HepG2 (cell line): Measurements from ENCODE around the gene IL1RL2. TPM values are rescaled to one million over a fixed set of nuclear protein-coding genes. Genes with fewer than 3 reads are reported as not detected.

Experiments
- ARNT2 ChIP-seq: sonication (generic); formaldehyde crosslinking; IDR thresholded peaks from 2 replicates; pipeline ENCODE4 v1.8.0; 2022; ENCODE audit warnings: mild to moderate bottlenecking, low read depth, missing genetic modification reagents, moderate library complexity
- DNMT1 ChIP-seq: sonication (generic); formaldehyde crosslinking; IDR thresholded peaks from 2 replicates; pipeline ENCODE4 v1.5.1; 2020; ENCODE audit warnings: mild to moderate bottlenecking, missing genetic modification reagents
- HNRNPH1 ChIP-seq: fragments of 200-400 bp; formaldehyde crosslinking; optimal IDR thresholded peaks from 2 replicates; pipeline ENCODE3; 2017; ENCODE audit warnings: mild to moderate bottlenecking, low read depth, low read length
- MTA1 ChIP-seq: sonication (generic); formaldehyde crosslinking; IDR thresholded peaks from 2 replicates; pipeline ENCODE4 v1.4.0; 2020; ENCODE audit warnings: missing genetic modification reagents, mild to moderate bottlenecking, borderline replicate concordance
- PHF8 ChIP-seq: sonication (generic); formaldehyde crosslinking; IDR thresholded peaks from 2 replicates; pipeline ENCODE4 v1.5.0; 2020; ENCODE audit warnings: missing genetic modification reagents
- PLRG1 ChIP-seq: fragments of 450-650 bp; conservative IDR thresholded peaks from 2 replicates; pipeline ENCODE4 v1.6.1; 2016
- SKIL ChIP-seq: sonication (generic); formaldehyde crosslinking; IDR thresholded peaks from 2 replicates; pipeline ENCODE4 v1.8.0; 2022; ENCODE audit warnings: missing genetic modification reagents, mild to moderate bottlenecking, moderate library complexity, borderline replicate concordance
- SMAD3 ChIP-seq: sonication (generic); formaldehyde crosslinking; IDR thresholded peaks from 2 replicates; pipeline ENCODE4 v1.4.0; 2020; ENCODE audit warnings: missing genetic modification reagents
- TOPORS ChIP-seq: sonication (generic); formaldehyde crosslinking; IDR thresholded peaks from 2 replicates; pipeline ENCODE4 v1.8.0; 2023; ENCODE audit warnings: mild to moderate bottlenecking, missing genetic modification reagents
- ZNF143 ChIP-seq: sonication (generic); formaldehyde crosslinking; IDR thresholded peaks from 2 replicates; pipeline ENCODE4 v1.4.0; 2020; ENCODE audit warnings: missing genetic modification reagents
- ZNF317 ChIP-seq: sonication (generic); formaldehyde crosslinking; IDR thresholded peaks from 2 replicates; pipeline ENCODE4 v1.5.0; 2020; ENCODE audit warnings: mild to moderate bottlenecking, missing genetic modification reagents
- ZNF605 ChIP-seq: sonication (generic); formaldehyde crosslinking; IDR thresholded peaks from 2 replicates; pipeline ENCODE4 v1.8.0; 2022; ENCODE audit warnings: mild to moderate bottlenecking, missing genetic modification reagents
- ZNF724P ChIP-seq: sonication (generic); formaldehyde crosslinking; IDR thresholded peaks from 2 replicates; pipeline ENCODE4 v1.8.0; 2022; ENCODE audit warnings: missing genetic modification reagents, borderline replicate concordance
- ZNF768 ChIP-seq: sonication (generic); formaldehyde crosslinking; IDR thresholded peaks from 2 replicates; pipeline ENCODE4 v1.4.0; 2020; ENCODE audit warnings: missing genetic modification reagents
- ZNF841 ChIP-seq: sonication (generic); formaldehyde crosslinking; IDR thresholded peaks from 2 replicates; pipeline ENCODE4 v1.8.1; 2023; ENCODE audit warnings: missing genetic modification reagents, borderline replicate concordance
- polyA plus RNA-seq, 8 experiments: library from polyadenylated mRNA; depleted of rRNA in 3 of 8; stranded (reverse) in 7 of 8; unstranded in 1 of 8; fragments of >200 nt; fragmentation: Illumina TruSeq in 4 of 8; extraction: Trizol in 4 of 8; gene quantifications; 2 replicates each; pipeline versions ENCODE4 v1.2.1 to v1.2.3, GENCODE V29; 2011 to 2016; ENCODE audit warnings: low read depth in 4 of 8, missing spikeins in 1 of 8, mixed read lengths in 1 of 8; ENCODE audit not compliant: insufficient read depth in 1 of 8
- total RNA-seq, 5 experiments: library from RNA; depleted of rRNA; stranded (reverse); fragments of >200 nt; fragmentation: Illumina TruSeq; extraction: Trizol; gene quantifications; 2 replicates each; pipeline ENCODE4 v1.2.3, GENCODE V29; 2016; ENCODE audit warnings: low read depth in 1 of 5
- TF ChIP-seq, protein P1 (sequence below), 2 experiments: sonication (generic) in 1 of 2; formaldehyde crosslinking in 1 of 2; IDR thresholded peaks; 2 replicates each; pipeline versions ENCODE4 v1.4.0 to v1.6.1; 2018 to 2020; ENCODE audit warnings: missing genetic modification reagents in 2 of 2, borderline replicate concordance in 1 of 2, low read depth in 1 of 2, mild to moderate bottlenecking in 1 of 2, missing biosample characterization in 1 of 2
- TF ChIP-seq, protein P2 (sequence below): sonication (generic); formaldehyde crosslinking; IDR thresholded peaks from 2 replicates; pipeline ENCODE4 v1.4.0; 2020; ENCODE audit warnings: missing genetic modification reagents, mild to moderate bottlenecking, borderline replicate concordance
- TF ChIP-seq, protein P3 (sequence below): sonication (generic); formaldehyde crosslinking; IDR thresholded peaks from 2 replicates; pipeline ENCODE4 v1.4.0; 2020; ENCODE audit warnings: missing genetic modification reagents, low read depth, mild to moderate bottlenecking, borderline replicate concordance
- TF ChIP-seq, protein P4 (sequence below): sonication (generic); formaldehyde crosslinking; IDR thresholded peaks from 2 replicates; pipeline ENCODE4 v1.5.0; 2020; ENCODE audit warnings: mild to moderate bottlenecking, missing genetic modification reagents

The IL1RL2 gene
- total and polyA plus RNA-seq, 2 of the 13 experiments (the other 11 are each of a cell fraction or from before 2014, with no cell fraction given): 0.03 TPM; not detected in 1

DNA sequence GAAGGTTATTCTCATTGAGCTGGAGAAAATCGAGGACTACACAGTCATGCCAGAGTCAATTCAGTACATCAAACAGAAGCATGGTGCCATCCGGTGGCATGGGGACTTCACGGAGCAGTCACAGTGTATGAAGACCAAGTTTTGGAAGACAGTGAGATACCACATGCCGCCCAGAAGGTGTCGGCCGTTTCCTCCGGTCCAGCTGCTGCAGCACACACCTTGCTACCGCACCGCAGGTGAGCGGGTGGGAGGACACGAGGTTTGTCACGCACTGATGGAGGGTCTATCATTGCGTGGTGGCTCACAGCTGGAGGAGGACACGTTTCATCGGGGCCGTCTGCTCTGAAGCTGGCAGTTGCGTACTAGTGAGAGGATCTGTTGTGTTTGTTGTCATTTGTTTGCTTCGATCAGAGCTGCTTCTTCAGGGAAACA, 48.2 kb downstream of the IL1RL2 start (continued):
- TF ChIP-seq, protein P1, sequence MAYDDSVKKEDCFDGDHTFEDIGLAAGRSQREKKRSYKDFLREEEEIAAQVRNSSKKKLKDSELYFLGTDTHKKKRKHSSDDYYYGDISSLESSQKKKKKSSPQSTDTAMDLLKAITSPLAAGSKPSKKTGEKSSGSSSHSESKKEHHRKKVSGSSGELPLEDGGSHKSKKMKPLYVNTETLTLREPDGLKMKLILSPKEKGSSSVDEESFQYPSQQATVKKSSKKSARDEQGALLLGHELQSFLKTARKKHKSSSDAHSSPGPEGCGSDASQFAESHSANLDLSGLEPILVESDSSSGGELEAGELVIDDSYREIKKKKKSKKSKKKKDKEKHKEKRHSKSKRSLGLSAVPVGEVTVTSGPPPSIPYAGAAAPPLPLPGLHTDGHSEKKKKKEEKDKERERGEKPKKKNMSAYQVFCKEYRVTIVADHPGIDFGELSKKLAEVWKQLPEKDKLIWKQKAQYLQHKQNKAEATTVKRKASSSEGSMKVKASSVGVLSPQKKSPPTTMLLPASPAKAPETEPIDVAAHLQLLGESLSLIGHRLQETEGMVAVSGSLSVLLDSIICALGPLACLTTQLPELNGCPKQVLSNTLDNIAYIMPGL (CRISPR knock-in tag; IDR thresholded peaks at IDR 0.05; ENCODE audit: borderline replicate concordance in 1 of 2, low read depth in 1 of 2): 0 out of 4 replicates have a peak, but pooled peaks of 1 of the 2 experiments have one; percentile 1
- TF ChIP-seq ZNF317 (no peak), PHF8 (CRISPR knock-in tag) (no peak; the same call in 1 of the 2 replicates), ZNF605 (CRISPR knock-in tag) (0 out of 2 replicates have a peak, but pooled peaks have one; percentile 15), ZNF768 (peak; percentile 34; the same call in 1 of the 2 replicates), PLRG1 (no peak), SKIL (CRISPR knock-in tag) (0 out of 2 replicates have a peak, but pooled peaks have one; percentile 18), MTA1 (CRISPR knock-in tag) (peak; percentile 53; the same call in 1 of the 2 replicates), ARNT2 (CRISPR knock-in tag) (0 out of 2 replicates have a peak, but pooled peaks have one; percentile 15), SMAD3 (CRISPR knock-in tag) (no peak), DNMT1 (CRISPR knock-in tag) (0 out of 2 replicates have a peak, but pooled peaks have one; percentile 28), ZNF724P (0 out of 2 replicates have a peak, but pooled peaks have one; percentile 8), ZNF143 (no peak), HNRNPH1 (no peak), TOPORS (no peak), ZNF841 (CRISPR knock-in tag) (no peak)
- TF ChIP-seq, protein P2, sequence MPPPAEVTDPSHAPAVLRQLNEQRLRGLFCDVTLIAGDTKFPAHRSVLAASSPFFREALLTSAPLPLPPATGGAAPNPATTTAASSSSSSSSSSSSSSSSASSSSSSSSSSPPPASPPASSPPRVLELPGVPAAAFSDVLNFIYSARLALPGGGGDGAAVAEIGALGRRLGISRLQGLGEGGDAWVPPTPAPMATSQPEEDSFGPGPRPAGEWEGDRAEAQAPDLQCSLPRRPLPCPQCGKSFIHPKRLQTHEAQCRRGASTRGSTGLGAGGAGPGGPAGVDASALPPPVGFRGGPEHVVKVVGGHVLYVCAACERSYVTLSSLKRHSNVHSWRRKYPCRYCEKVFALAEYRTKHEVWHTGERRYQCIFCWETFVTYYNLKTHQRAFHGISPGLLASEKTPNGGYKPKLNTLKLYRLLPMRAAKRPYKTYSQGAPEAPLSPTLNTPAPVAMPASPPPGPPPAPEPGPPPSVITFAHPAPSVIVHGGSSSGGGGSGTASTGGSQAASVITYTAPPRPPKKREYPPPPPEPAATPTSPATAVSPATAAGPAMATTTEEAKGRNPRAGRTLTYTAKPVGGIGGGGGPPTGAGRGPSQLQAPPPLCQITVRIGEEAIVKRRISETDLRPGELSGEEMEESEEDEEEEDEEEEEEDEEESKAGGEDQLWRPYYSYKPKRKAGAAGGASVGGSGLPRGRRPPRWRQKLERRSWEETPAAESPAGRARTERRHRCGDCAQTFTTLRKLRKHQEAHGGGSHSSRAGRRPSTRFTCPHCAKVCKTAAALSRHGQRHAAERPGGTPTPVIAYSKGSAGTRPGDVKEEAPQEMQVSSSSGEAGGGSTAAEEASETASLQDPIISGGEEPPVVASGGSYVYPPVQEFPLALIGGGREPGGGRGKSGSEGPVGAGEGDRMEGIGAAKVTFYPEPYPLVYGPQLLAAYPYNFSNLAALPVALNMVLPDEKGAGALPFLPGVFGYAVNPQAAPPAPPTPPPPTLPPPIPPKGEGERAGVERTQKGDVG (CRISPR knock-in tag): peak; percentile 33; the same call in 1 of the 2 replicates
- TF ChIP-seq, protein P3, sequence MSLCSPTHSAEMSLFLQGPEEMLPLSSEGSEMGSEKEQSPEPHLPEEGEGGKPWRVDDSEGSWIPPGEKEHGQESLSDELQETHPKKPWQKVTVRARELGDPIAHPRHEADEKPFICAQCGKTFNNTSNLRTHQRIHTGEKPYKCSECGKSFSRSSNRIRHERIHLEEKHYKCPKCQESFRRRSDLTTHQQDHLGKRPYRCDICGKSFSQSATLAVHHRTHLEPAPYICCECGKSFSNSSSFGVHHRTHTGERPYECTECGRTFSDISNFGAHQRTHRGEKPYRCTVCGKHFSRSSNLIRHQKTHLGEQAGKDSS (CRISPR knock-in tag): 0 out of 2 replicates have a peak, but pooled peaks have one; percentile 20
- TF ChIP-seq, protein P4, sequence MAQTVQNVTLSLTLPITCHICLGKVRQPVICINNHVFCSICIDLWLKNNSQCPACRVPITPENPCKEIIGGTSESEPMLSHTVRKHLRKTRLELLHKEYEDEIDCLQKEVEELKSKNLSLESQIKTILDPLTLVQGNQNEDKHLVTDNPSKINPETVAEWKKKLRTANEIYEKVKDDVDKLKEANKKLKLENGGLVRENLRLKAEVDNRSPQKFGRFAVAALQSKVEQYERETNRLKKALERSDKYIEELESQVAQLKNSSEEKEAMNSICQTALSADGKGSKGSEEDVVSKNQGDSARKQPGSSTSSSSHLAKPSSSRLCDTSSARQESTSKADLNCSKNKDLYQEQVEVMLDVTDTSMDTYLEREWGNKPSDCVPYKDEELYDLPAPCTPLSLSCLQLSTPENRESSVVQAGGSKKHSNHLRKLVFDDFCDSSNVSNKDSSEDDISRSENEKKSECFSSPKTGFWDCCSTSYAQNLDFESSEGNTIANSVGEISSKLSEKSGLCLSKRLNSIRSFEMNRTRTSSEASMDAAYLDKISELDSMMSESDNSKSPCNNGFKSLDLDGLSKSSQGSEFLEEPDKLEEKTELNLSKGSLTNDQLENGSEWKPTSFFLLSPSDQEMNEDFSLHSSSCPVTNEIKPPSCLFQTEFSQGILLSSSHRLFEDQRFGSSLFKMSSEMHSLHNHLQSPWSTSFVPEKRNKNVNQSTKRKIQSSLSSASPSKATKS (CRISPR knock-in tag): no peak
